Astrocyte of the cerebellum (primary cell): ENCODE measurements around the gene VENTX.
"Not testable (repeated sequence)": the region's sequence is repeated elsewhere in the genome, so short reads cannot be mapped to it uniquely, and the experiment has no call there.

ENCODE experiments used
- DNase-seq: peaks from one replicate; pipeline ENCODE4 v3.0.0-alpha.2; 2011; ENCODE audit warnings: low read depth
- H3K4me3 ChIP-seq: 2 replicates; pipeline ENCODE4 v1.5.1; 2011; ENCODE audit warnings: mild to moderate bottlenecking, low read depth, low read length, moderate library complexity
- in situ Hi-C: cut with HindIII; loops from 2 replicates; pipeline ENCODE4 v1.10.0; 2017; ENCODE audit warnings: low sequenced_read_pairs
- TF ChIP-seq, protein P1 (sequence below): IDR thresholded peaks from 2 replicates; pipeline ENCODE4 v1.5.1; 2012; ENCODE audit warnings: low read length, low read depth, moderate library complexity, mild to moderate bottlenecking; ENCODE audit errors: missing control alignments

The VENTX gene

DNA sequence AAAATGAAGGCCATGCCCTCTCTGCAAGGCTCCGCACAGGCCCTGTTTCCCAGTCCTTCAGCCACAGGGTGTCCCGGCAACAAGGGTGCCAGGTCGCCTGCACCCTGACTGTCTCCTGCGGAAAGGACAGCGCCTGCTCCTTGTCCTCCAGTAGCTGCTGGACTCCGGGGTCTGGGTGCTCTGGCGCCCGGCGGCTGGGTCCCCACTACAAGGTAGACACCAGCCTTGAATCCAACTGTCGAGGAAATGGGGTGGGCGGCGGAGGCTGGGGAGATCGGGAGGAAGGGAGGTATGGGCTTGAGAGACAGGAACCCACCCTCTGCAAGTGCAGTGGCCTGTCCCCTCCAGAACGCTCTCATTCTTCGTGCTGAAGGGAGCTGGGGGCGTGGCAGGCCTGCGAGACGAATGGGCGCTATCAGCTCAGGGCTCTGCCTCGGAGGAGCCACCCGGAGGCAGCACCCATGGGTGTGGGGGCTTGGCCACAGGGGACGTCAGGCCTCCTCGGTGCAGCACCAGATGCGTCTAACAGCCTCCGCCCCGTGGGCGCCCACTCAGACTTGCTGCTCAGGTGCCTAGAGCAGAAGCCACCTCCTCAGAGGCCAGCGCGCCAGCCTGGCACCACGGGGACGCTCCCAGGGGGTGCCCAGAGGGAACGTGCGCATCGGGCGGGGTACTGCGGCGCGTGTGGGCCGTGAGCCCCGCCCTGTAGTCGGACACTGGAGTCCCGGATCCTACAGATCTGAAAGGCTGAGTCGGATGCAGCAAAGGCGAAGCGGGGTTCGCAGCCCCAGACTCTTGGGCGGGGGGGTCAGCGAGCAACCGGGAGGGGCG, 23.5 kb downstream of the VENTX start:
- DNase-seq, result no peak
- in situ Hi-C loops, result no loop called here
- H3K4me3 ChIP-seq, result peak overlapping the region; percentile 47
- TF ChIP-seq, protein P1, sequence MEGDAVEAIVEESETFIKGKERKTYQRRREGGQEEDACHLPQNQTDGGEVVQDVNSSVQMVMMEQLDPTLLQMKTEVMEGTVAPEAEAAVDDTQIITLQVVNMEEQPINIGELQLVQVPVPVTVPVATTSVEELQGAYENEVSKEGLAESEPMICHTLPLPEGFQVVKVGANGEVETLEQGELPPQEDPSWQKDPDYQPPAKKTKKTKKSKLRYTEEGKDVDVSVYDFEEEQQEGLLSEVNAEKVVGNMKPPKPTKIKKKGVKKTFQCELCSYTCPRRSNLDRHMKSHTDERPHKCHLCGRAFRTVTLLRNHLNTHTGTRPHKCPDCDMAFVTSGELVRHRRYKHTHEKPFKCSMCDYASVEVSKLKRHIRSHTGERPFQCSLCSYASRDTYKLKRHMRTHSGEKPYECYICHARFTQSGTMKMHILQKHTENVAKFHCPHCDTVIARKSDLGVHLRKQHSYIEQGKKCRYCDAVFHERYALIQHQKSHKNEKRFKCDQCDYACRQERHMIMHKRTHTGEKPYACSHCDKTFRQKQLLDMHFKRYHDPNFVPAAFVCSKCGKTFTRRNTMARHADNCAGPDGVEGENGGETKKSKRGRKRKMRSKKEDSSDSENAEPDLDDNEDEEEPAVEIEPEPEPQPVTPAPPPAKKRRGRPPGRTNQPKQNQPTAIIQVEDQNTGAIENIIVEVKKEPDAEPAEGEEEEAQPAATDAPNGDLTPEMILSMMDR, result no peak

DNA sequence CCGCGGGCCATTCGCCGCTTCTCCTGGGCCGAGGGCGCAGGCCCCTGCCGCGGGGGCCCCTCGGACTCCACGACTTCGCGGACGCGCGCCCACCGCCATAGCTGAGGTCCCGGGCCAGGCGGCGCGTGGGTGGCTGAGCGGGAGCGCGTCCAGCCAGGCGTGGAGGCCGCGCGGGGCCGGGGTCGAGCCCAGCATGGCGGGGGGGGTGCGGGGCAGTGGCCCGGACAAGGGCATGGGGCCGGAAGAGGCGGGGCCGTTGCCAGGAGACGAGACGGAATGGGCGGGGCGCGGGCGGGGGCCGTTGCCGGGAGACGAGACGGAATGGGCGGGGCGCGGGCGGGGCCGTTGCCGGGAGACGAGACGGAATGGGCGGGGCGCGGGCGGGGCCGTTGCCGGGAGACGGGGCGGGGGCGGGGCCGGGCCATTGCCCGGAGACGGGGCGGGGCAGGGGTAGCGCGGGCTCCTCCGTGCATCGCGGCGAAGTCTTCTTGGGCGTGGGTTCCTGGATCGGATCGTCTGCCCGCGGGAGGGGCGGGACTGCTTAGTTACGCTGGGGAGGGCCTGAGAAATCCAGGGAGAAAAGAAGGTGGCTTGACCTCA, 24.2 kb downstream of the VENTX start:
- H3K4me3 ChIP-seq, result peak overlapping the region; percentile 47
- in situ Hi-C loops, result no loop called here
- TF ChIP-seq, protein P1, result no peak
- DNase-seq, result no peak

DNA sequence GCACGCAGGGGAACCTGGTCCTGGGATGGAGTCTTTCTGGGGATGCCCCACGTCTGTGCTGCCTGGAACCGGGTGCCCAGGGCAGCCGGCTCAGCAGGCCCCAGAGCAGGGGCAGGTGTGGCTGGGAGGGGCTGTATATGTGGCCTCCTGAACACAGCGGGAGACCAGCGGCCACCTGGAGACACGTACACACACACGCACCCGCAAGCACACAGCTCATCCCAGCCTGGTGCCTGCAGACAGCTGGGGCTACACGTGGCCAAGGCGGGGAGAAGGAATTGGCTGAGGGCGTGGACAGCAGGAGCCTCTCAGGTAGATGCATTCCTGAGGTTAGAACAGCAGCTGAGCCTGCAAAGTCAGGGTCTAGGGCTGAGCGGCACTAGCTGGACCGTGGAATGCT, 25.0 kb downstream of the VENTX start:
- TF ChIP-seq, protein P1, result no peak
- no peak for DNase-seq
- H3K4me3 ChIP-seq, result no peak overlapping the region
- in situ Hi-C loops, result no loop called here

DNA sequence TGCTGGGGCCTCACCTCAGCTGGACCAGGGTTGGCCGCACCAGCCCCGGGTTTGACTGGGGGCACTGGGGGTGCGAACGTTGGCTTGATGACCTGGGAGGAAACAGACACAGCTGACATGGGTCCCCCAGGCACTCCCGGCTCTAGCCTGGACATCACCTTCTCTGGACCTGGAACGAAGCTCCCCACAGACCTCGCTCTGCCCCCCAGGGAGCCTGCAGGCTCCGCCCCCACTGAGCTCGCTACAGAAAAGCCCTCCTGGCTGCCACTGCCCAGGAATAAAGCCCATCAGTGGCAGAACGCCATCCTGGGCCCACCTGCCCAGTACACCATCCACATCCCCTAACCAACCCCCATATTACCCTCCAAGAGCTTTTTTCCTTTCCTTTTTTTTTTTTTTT, 26.0 kb downstream of the VENTX start:
- TF ChIP-seq, protein P1, result no peak
- H3K4me3 ChIP-seq, result no peak overlapping the region
- in situ Hi-C loops, result no loop called here
- no peak for DNase-seq

DNA sequence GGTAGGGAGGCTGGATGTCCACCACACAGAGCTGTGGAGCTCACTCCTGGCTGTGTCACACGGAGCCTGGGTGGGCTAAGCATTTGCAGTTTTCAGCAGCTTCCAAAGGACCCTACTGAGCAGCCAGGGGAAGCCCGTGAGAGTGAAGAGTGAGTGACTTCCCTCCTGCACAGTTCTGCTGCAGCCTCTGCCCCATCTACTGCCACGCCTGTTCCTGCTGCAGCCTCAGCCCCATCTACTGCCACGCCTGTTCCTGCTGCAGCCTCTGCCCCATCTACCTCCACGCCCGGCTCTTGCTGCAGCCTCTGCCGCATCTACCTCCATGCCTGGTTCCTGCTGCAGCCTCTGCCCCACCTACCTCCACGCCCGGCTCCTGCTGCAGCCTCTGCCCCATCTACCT, 26.8 kb downstream of the VENTX start:
- H3K4me3 ChIP-seq, result no peak overlapping the region
- DNase-seq, result no peak
- TF ChIP-seq, protein P1, result no peak
- in situ Hi-C loops, result no loop called here

DNA sequence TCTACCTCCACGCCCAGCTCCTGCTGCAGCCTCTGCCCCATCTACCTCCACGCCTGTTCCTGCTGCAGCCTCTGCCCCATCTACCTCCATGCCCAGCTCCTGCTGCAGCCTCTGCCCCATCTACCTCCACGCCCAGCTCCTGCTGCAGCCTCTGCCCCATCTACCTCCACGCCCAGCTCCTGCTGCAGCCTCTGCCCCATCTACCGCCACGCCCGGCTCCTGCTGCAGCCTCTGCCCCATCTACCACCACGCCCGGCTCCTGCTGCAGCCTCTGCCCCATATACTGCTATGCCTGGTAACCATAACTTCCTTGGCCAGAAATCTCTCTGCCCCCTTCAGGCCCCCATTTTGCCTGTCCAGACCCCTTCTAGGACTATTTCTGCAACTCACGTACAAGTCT, 27.4 kb downstream of the VENTX start:
- H3K4me3 ChIP-seq, in situ Hi-C loops: not testable (repeated sequence)

More for the DNA sequence above, 27.4 kb downstream of the VENTX start:
- DNase-seq, result not testable (repeated sequence)
